GM21529 (cell line): Measurements from ENCODE around the gene WDR5B.

Experiments used
- ATAC-seq: cut with Tn5 transposase; IDR thresholded peaks from one replicate; pipeline ENCODE4 v1.9.1; 2021; ENCODE audit not compliant: unreplicated experiment

The WDR5B gene

GRCh38 chr3:122410111-122410510, 5.8 kb downstream of the WDR5B start:
- no peak for ATAC-seq

GRCh38 chr3:122409446-122409845, 6.4 kb downstream of the WDR5B start:
- ATAC-seq, result no peak

DNA sequence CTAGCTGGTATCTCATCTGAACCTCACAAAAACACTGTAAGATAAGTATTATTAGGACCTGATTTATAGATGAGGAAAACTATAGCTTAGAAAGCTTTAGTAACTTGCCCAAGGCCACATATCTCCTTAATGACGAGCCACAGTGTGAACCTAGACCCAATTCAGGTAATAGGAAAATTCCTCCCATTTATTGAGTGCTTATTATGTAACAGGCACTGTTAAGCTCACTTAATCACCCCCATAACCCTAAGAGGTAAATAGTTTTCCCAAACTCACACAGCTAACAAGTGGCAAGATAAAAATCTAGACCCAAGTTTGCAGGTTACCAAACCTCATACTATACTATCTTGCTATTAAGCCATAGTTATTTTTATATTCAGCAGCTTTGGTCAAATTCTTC, 7.9 kb downstream of the WDR5B start:
- ATAC-seq, result no peak

DNA sequence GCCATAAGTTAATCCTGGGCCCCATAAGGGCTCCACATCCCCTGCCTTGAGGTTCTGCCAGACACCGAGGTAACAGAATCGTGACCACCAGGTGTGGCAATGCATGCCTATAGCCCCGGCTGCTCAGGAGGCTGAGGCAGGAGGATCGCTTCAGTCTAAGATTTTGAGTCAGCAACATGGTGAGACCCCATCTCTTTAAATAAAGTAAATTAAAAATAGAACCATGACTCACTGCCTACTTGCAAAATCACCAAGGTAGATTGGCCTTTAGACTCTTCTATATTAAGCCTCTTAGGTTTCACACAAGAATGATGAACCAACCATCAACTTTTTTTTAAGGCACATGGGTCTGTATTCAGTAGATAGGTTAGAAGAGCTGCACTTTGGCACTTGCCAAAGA, 9.7 kb downstream of the WDR5B start:
- peak; percentile 46 for ATAC-seq

- no peak for ATAC-seq
Measured at GRCh38 chr3:122405015-122405414, 10.8 kb downstream of the WDR5B start.

DNA sequence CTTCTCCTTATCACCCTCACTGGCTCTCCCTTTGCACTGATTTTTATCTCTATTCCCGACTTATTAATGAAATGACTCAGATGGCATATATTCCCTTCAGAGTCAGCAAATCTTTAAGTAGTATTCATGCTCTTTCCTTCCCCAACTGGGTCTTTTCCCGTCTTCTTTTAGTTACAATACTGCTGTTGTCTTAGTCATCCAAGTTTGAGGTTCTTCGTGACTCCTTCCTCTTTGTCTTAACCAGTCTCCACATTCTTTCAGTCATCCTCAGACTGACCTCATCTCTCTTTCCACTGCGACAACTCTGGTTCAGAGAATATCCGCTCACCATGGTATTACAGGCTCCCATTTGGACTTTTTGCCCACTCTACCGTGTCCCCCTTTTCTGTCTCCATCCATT, 12.4 kb downstream of the WDR5B start:
- ATAC-seq, result no peak

DNA sequence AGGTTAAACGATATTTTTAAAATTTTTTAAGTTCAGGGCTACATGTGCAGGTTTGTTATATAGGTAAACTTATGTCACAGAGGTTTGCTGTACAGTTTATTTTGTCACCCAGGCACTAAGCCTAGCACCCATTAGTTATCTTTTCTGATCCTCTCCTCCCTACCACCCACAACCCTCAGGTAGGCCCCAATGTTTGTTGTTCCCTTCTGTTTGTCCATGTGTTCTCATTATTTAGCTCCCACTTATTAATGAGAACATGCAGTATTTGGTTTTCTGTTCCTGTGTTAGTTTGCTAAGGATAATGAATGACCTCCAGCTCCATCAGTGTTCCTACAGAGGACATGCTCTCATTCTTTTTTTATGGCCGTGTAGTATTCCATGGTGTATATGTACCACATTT, 16.9 kb downstream of the WDR5B start:
- no peak for ATAC-seq

GRCh38 chr3:122397201-122397600, 18.7 kb downstream of the WDR5B start:
- no peak for ATAC-seq

- ATAC-seq, result no peak
Measured at GRCh38 chr3:122396511-122396910, 19.4 kb downstream of the WDR5B start.

GRCh38 chr3:122395582-122395981, 20.3 kb downstream of the WDR5B start:
- no peak for ATAC-seq

- ATAC-seq, result no peak
Measured at GRCh38 chr3:122394173-122394572, 21.7 kb downstream of the WDR5B start.

DNA sequence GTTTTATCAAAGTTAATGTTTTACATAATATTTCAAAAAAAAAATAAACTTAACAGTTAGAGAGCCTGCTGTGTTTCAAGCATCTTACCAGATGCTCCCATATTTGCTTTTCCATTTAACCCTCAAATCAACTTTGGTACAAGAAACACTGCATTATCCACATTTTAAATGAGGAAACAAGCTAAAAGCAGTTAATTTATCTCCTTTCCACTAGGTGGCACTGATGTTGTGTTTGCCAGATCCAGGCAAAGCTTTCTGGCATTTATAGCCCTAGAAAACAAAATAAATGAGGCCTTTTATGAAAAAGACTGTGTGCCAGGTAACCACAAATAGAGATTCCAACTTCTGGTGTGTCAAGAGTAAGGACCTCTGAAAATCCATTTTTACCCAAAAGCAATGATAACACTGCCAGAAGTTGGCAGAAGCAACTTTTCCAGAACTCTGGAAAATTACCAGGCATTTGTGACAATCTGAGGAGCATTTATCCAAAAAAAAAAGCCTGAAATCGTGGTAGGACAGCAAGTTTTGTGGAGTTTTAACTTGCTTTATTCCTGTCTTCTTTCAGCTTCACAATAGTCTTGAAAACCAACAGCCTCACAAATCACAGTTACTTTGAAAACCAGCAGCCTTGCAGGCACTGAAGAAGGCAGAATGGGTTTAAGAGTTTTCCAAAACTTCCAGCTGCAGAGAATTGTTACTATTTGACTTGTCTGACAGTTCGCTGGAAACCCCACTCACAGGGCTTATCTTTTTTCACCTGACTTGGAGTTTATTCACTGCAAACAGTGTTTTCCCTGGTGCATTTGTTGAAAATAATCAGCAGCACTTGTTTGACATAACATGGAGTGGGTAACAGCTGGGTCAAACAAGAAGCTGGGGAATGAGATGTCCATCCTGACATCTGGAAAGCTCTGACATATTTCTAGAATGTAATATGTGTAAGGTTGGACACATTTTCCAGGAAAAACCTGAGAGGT, 22.7 kb downstream of the WDR5B start:
- ATAC-seq, result no peak

GRCh38 chr3:122391681-122392446, 24.0 kb downstream of the WDR5B start:
- ATAC-seq, result no peak

- ATAC-seq, result no peak
Measured at GRCh38 chr3:122390665-122391064, 25.2 kb downstream of the WDR5B start.

GRCh38 chr3:122389892-122390291, 26.0 kb downstream of the WDR5B start:
- no peak for ATAC-seq

DNA sequence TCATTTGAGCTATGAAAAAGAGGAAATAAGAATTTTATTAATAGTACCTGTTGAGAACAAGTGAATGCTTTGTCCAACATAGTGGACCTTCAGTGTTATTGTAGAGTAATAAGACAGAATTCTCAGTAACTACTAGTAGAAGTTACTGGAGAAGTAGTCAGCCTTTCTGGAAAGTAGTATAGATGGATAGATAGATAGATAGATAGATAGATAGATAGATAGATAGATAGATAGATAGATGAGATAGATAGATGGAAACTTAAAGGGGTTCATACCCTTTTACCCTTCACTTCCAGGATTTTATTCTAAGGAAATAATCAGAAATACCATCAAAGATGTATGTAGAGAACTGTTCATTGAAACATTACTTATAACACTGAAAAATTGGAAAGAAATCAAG, 26.7 kb downstream of the WDR5B start:
- ATAC-seq, result no peak

GRCh38 chr3:122387709-122388108, 28.2 kb downstream of the WDR5B start:
- ATAC-seq, result no peak

DNA sequence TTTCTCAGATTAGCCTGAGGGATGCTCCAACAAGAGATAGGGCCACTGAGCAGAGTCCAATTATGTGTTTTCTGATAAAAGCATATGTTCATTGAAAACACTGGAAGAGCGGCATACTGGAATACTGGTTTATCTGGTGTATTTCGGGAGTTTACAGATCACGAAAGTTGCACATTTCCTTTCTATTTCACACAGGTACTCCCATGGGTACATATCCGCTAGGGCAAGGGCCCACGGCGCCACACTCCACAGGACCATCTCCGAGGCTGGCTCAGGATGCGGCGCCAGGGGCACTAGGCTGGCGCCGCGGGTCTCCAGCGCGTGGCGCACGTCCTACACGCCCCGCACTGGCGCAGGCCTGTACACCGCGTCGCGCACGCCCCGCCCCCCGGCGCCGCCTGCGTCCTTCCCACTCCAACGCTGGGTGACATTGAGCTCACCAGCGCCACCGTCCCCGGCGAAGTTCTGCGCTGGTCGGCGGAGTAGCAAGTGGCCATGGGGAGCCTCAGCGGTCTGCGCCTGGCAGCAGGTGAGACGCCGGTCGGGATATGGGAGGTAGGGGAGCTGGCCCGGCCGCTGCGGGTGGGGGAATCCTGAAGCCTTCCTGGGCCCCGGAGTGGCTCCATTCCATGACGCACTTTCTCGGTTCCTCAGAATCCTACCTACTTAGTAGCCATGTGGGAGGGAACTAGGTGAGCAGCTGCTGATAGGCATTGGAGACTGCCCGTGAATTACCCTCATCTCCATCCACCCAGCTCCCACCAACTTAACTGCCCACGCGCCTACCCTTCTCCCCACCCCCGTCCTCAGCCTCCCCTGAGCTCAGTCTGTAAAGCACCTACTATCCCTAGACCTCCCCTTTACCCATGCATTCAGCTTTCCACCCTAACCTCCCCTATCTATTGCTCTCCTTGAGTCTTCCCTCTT, 31.8 kb downstream of the WDR5B start, which contains the start of gene FAM162A:
Gene FAM162A (plus strand): TSS at position 412 of the 927 bp plus-strand sequence. CDS start 84 bp downstream, at position 496.
- peak; percentile 88 for ATAC-seq

DNA sequence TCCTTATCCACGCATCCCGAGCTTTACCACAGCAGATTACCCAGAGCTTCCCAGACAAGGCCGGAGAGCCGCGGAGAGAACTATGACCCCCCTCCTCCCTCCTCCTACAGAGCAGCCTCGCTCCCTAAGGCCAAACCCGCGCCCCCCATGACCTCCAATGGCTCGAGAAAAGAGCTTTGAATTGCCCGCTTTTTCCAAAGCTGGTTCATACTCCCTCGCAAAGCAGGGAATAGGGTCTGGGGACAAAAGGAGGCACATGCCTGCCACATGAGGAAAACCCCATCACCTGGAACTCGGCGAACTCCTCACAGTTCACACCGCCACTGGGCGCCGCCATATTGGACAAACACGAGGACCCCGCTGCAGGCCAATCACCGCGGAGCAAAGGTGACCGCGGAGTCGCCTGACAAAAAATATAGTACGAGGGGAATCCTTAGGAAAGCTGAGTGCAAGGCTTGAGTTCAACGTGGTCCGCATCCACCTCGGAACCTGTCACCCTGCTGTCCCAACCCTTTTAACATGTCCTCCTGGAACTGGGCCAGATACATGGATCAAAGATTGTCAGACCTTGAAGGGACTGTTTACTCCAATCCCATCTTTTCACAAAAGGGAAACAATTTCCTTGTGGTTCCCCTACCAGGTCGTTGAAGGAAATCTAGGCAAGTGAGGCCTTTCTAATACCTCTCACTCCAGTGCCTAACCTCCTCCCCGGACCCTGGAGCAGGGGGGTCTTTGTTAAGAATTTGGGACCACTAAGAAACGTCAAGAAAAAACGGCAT, 32.8 kb downstream of the WDR5B start, which contains the start of gene MIX23:
Gene MIX23 (minus strand): TSS at position 344 of the 779 bp plus-strand sequence. CDS start 7 bp downstream, at position 337.
- peak; percentile 41 for ATAC-seq

DNA sequence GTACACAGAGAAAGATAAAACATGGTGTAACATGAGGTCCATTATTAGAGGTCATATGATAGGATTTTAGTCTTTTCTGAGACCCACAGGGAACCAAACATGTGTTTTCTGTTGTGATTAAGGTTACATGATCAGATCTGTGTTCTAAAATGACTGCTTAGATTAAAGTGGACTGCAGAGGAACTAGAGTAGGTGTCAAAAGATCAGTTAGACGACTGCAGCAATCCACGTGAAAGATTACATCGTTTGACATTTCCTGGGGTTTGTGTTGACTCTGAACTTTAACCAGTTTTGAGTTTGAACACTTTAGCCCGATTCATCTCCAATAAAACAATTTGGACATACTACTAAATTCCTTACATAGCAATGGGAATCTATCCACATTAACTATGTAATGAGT, 37.9 kb downstream of the WDR5B start:
- no peak for ATAC-seq
